IgD-negative memory B cell (primary cell): ENCODE results near the gene CCR5AS.
A peak's percentile ranks its signal among the peaks of the same experiment; 100 is the strongest.

Source experiments
- H3K27ac Mint-ChIP-seq, 3 donors: one replicate each; pipeline ENCODE4 v1.8.0; 2020 to 2022; ENCODE audit warnings: mild to moderate bottlenecking in 3 of 3, mixed read lengths in 3 of 3, moderate library complexity in 1 of 3
- H3K27me3 Mint-ChIP-seq: one replicate; pipeline ENCODE4 v1.8.0; 2021; ENCODE audit warnings: mixed read lengths
- H3K36me3 Mint-ChIP-seq: one replicate; pipeline ENCODE4 v1.8.0; 2020; ENCODE audit warnings: mild to moderate bottlenecking, mixed read lengths
- H3K4me1 Mint-ChIP-seq, 3 donors: one replicate each; pipeline ENCODE4 v1.8.0; 2020 to 2022; ENCODE audit warnings: mixed read lengths in 3 of 3, mild to moderate bottlenecking in 1 of 3
- H3K4me3 Mint-ChIP-seq, 4 donors: one replicate each; pipeline ENCODE4 v1.8.0; 2020 to 2022; ENCODE audit warnings: mild to moderate bottlenecking in 4 of 4, mixed read lengths in 4 of 4, moderate library complexity in 3 of 4
- H3K9me3 Mint-ChIP-seq, 3 donors: one replicate each; pipeline ENCODE4 v1.8.0; 2020 to 2021; ENCODE audit warnings: mixed read lengths in 3 of 3, mild to moderate bottlenecking in 1 of 3

CCR5AS gene

GRCh38 chr3:46368569-46368968, 38.3 kb downstream of the CCR5AS start:
- H3K27me3 Mint-ChIP-seq = peaks cover 6% of the 10 kb centered on the region
- H3K36me3 Mint-ChIP-seq = peaks cover 5% of the 10 kb centered on the region
- no peaks in the 10 kb centered on the region for H3K9me3 Mint-ChIP-seq
- H3K4me3 Mint-ChIP-seq = peak overlapping the region in 1 of 4 donors; percentile 4
- peaks cover 17 to 26% (median 24%) of the 10 kb centered on the region in 3 donors for H3K4me1 Mint-ChIP-seq
- H3K27ac Mint-ChIP-seq = peak overlapping the region in 2 of 3 donors; percentile 2 to 7

GRCh38 chr3:46367811-46368210, 39.1 kb downstream of the CCR5AS start:
- no peak overlapping the region for H3K4me3 Mint-ChIP-seq
- H3K9me3 Mint-ChIP-seq = no peaks in the 10 kb centered on the region
- no peak overlapping the region for H3K27ac Mint-ChIP-seq
- H3K36me3 Mint-ChIP-seq = peaks cover 3% of the 10 kb centered on the region
- H3K4me1 Mint-ChIP-seq = peaks cover 17 to 27% (median 21%) of the 10 kb centered on the region in 3 donors
- H3K27me3 Mint-ChIP-seq = peaks cover 6% of the 10 kb centered on the region

GRCh38 chr3:46365737-46366524, 40.9 kb downstream of the CCR5AS start:
- Mint-ChIP-seq H3K27ac (no peak overlapping the region), H3K4me3 (no peak overlapping the region), H3K9me3 (no peaks in the 10 kb centered on the region)

GRCh38 chr3:46365041-46365440, 41.8 kb downstream of the CCR5AS start:
- Mint-ChIP-seq H3K4me3 (no peak overlapping the region), H3K27ac (no peak overlapping the region), H3K9me3 (no peaks in the 10 kb centered on the region), H3K4me1 (peaks cover 19 to 44% (median 43%) of the 10 kb centered on the region in 3 donors), H3K36me3 (peaks cover 3% of the 10 kb centered on the region), H3K27me3 (no peaks in the 10 kb centered on the region)

More at GRCh38 chr3:46365737-46366524, 40.9 kb downstream of the CCR5AS start:
- Mint-ChIP-seq H3K4me1 (peaks cover 19 to 39% (median 38%) of the 10 kb centered on the region in 3 donors), H3K27me3 (no peaks in the 10 kb centered on the region), H3K36me3 (peaks cover 3% of the 10 kb centered on the region)

- peak overlapping the region in 2 of 4 donors; percentile 73 to 86 for H3K4me3 Mint-ChIP-seq
- peak overlapping the region in 2 of 3 donors; percentile 12 to 43 for H3K27ac Mint-ChIP-seq
- H3K9me3 Mint-ChIP-seq = no peaks in the 10 kb centered on the region
- peaks cover 29 to 43% (median 33%) of the 10 kb centered on the region in 3 donors for H3K4me1 Mint-ChIP-seq
- H3K36me3 Mint-ChIP-seq = peaks cover 3% of the 10 kb centered on the region
- H3K27me3 Mint-ChIP-seq = no peaks in the 10 kb centered on the region
These were observed 45.2 kb downstream of the CCR5AS start for GRCh38 chr3:46361408-46362283.

- no peaks in the 10 kb centered on the region for H3K9me3 Mint-ChIP-seq
- H3K4me1 Mint-ChIP-seq = peaks cover 35 to 45% (median 37%) of the 10 kb centered on the region in 3 donors
- no peaks in the 10 kb centered on the region for H3K27me3 Mint-ChIP-seq
- peak overlapping the region in 2 of 4 donors; percentile 73 to 86 for H3K4me3 Mint-ChIP-seq
- H3K27ac Mint-ChIP-seq = no peak overlapping the region
- H3K36me3 Mint-ChIP-seq = peaks cover 3% of the 10 kb centered on the region
These were observed 46.0 kb downstream of the CCR5AS start for GRCh38 chr3:46360907-46361306.

- H3K27me3 Mint-ChIP-seq = no peaks in the 10 kb centered on the region
- H3K4me1 Mint-ChIP-seq = peaks cover 41 to 50% (median 42%) of the 10 kb centered on the region in 3 donors
- H3K9me3 Mint-ChIP-seq = no peaks in the 10 kb centered on the region
- peak overlapping the region in 2 of 3 donors; percentile 40 to 76 for H3K27ac Mint-ChIP-seq
- H3K36me3 Mint-ChIP-seq = peaks cover under 1% of the 10 kb centered on the region
- H3K4me3 Mint-ChIP-seq = peak overlapping the region in 1 of 4 donors; percentile 76
These were observed 47.0 kb downstream of the CCR5AS start for GRCh38 chr3:46359733-46360493.

GRCh38 chr3:46358466-46358865, 48.4 kb downstream of the CCR5AS start:
- no peaks in the 10 kb centered on the region for H3K27me3 Mint-ChIP-seq
- H3K9me3 Mint-ChIP-seq = no peaks in the 10 kb centered on the region
- H3K27ac Mint-ChIP-seq = no peak overlapping the region
- H3K4me1 Mint-ChIP-seq = peaks cover 52 to 59% (median 52%) of the 10 kb centered on the region in 3 donors
- H3K4me3 Mint-ChIP-seq = peak overlapping the region in 1 of 4 donors; percentile 79
- no peaks in the 10 kb centered on the region for H3K36me3 Mint-ChIP-seq

- peak overlapping the region in 1 of 4 donors; percentile 65 for H3K4me3 Mint-ChIP-seq
- H3K27ac Mint-ChIP-seq = no peak overlapping the region
- H3K36me3 Mint-ChIP-seq = no peaks in the 10 kb centered on the region
- H3K9me3 Mint-ChIP-seq = no peaks in the 10 kb centered on the region
- H3K27me3 Mint-ChIP-seq = no peaks in the 10 kb centered on the region
- H3K4me1 Mint-ChIP-seq = peaks cover 50 to 57% (median 53%) of the 10 kb centered on the region in 3 donors
These were observed 50.0 kb downstream of the CCR5AS start for GRCh38 chr3:46356909-46357308.

GRCh38 chr3:46356276-46356675, 50.6 kb downstream of the CCR5AS start:
- Mint-ChIP-seq H3K4me3 (peak overlapping the region in 3 of 4 donors; percentile 31 to 65 (median 41)), H3K4me1 (peaks cover 48 to 57% (median 51%) of the 10 kb centered on the region in 3 donors), H3K36me3 (no peaks in the 10 kb centered on the region), H3K27me3 (no peaks in the 10 kb centered on the region), H3K27ac (peak overlapping the region in 1 of 3 donors; percentile 2), H3K9me3 (no peaks in the 10 kb centered on the region)

- Mint-ChIP-seq H3K4me1 (peaks cover 51 to 56% (median 53%) of the 10 kb centered on the region in 3 donors), H3K27me3 (no peaks in the 10 kb centered on the region), H3K9me3 (no peaks in the 10 kb centered on the region), H3K4me3 (peak overlapping the region in 3 of 4 donors; percentile 25 to 69 (median 64)), H3K36me3 (no peaks in the 10 kb centered on the region), H3K27ac (peak overlapping the region in 1 of 3 donors; percentile 67)
These were observed 51.9 kb downstream of the CCR5AS start for GRCh38 chr3:46354984-46355383.

- no peaks in the 10 kb centered on the region for H3K27me3 Mint-ChIP-seq
- H3K4me1 Mint-ChIP-seq = peaks cover 53 to 57% (median 54%) of the 10 kb centered on the region in 3 donors
- H3K27ac Mint-ChIP-seq = no peak overlapping the region
- no peaks in the 10 kb centered on the region for H3K9me3 Mint-ChIP-seq
- peak overlapping the region; percentile 64 to 89 (median 80) for H3K4me3 Mint-ChIP-seq
- no peaks in the 10 kb centered on the region for H3K36me3 Mint-ChIP-seq
These were observed 52.4 kb downstream of the CCR5AS start for GRCh38 chr3:46354478-46354877.

GRCh38 chr3:46353647-46354410, 53.0 kb downstream of the CCR5AS start, which contains the start of gene CCR2:
TSS of gene CCR2 (plus strand) at chr3:46354111. CDS start at chr3:46357528, 3,417 bp downstream.
- Mint-ChIP-seq H3K36me3 (peaks cover under 1% of the 10 kb centered on the region), H3K27ac (no peak within 1 kb of the TSS), H3K4me3 (peak within 1 kb of the TSS; percentile 64 to 89 (median 80)), H3K4me1 (peaks cover 56 to 60% (median 56%) of the 10 kb centered on the region in 3 donors), H3K27me3 (no peaks in the 10 kb centered on the region), H3K9me3 (no peaks in the 10 kb centered on the region)

GRCh38 chr3:46353090-46353489, 53.8 kb downstream of the CCR5AS start:
- H3K4me1 Mint-ChIP-seq = peaks cover 57 to 63% (median 57%) of the 10 kb centered on the region in 3 donors
- H3K27ac Mint-ChIP-seq = no peak overlapping the region
- H3K9me3 Mint-ChIP-seq = no peaks in the 10 kb centered on the region
- H3K4me3 Mint-ChIP-seq = no peak overlapping the region
- H3K36me3 Mint-ChIP-seq = peaks cover 4% of the 10 kb centered on the region
- H3K27me3 Mint-ChIP-seq = no peaks in the 10 kb centered on the region
